HEK293T (cell line): ENCODE data around the gene HDAC5.

Experiments
- CTCF ChIA-PET: fragments of 350-600 bp; formaldehyde crosslinking; extraction: SDS; loops from one replicate; lab custom pipeline; 2021; ENCODE audit warnings: antibody characterized with exemption, inconsistent platforms; lab: Yijun Ruan, JAX
- POLR2A ChIA-PET: fragments of 350-600 bp; formaldehyde crosslinking; extraction: SDS; loops from one replicate; lab custom pipeline; 2020; ENCODE audit warnings: antibody characterized with exemption, inconsistent platforms; lab: Yijun Ruan, JAX
- DNase-seq: peaks from one replicate; pipeline ENCODE4 v3.0.0; 2012; ENCODE audit warnings: mixed read lengths; ENCODE audit errors: extremely low spot score
- ARNT ChIP-seq: fragments of 450-650 bp; IDR thresholded peaks from 2 replicates; pipeline ENCODE4 v1.6.1; 2017; ENCODE audit warnings: mild to moderate bottlenecking
- BHLHE40 ChIP-seq: fragments of 450-650 bp; IDR thresholded peaks from 2 replicates; pipeline ENCODE4 v1.6.1; 2016; ENCODE audit warnings: mild to moderate bottlenecking, moderate library complexity, borderline replicate concordance
- CTBP1 ChIP-seq: fragments of 450-650 bp; IDR thresholded peaks from 2 replicates; pipeline ENCODE4 v1.6.1; 2016; ENCODE audit warnings: borderline replicate concordance
- ELF4 ChIP-seq: fragments of 450-650 bp; IDR thresholded peaks from 2 replicates; pipeline ENCODE4 v1.6.1; 2017; ENCODE audit warnings: antibody characterized with exemption
- FOXA1 ChIP-seq: fragments of 450-650 bp; IDR thresholded peaks from 2 replicates; pipeline ENCODE4 v1.6.1; 2016; ENCODE audit warnings: mild to moderate bottlenecking
- FOXK2 ChIP-seq: fragments of 450-650 bp; IDR thresholded peaks from 2 replicates; pipeline ENCODE4 v1.6.1; 2016; ENCODE audit warnings: mild to moderate bottlenecking
- FOXM1 ChIP-seq: fragments of 450-650 bp; IDR thresholded peaks from 2 replicates; pipeline ENCODE4 v1.6.1; 2017; ENCODE audit warnings: mild to moderate bottlenecking, borderline replicate concordance
- HDGF ChIP-seq: fragments of 450-650 bp; IDR thresholded peaks from 2 replicates; pipeline ENCODE4 v1.6.1; 2017; ENCODE audit warnings: antibody characterized with exemption, borderline replicate concordance
- L3MBTL2 ChIP-seq: fragments of 450-650 bp; conservative IDR thresholded peaks from 2 replicates; pipeline ENCODE4 v1.6.1; 2016; ENCODE audit warnings: mild to moderate bottlenecking
- LEF1 ChIP-seq: fragments of 450-650 bp; IDR thresholded peaks from 2 replicates; pipeline ENCODE4 v1.6.1; 2017; ENCODE audit warnings: mild to moderate bottlenecking, borderline replicate concordance
- NFRKB ChIP-seq: fragments of 450-650 bp; IDR thresholded peaks from 2 replicates; pipeline ENCODE4 v1.6.1; 2016; ENCODE audit warnings: mild to moderate bottlenecking, moderate library complexity
- PKNOX1 ChIP-seq: fragments of 450-650 bp; IDR thresholded peaks from 2 replicates; pipeline ENCODE4 v1.6.1; 2016
- SP1 ChIP-seq: fragments of 450-650 bp; IDR thresholded peaks from 2 replicates; pipeline ENCODE4 v1.6.1; 2017
- SUZ12 ChIP-seq: fragments of 450-650 bp; IDR thresholded peaks from 2 replicates; pipeline ENCODE4 v1.6.1; 2016; ENCODE audit warnings: mild to moderate bottlenecking
- TARDBP ChIP-seq: fragments of 450-650 bp; IDR thresholded peaks from 2 replicates; pipeline ENCODE4 v1.6.1; 2016
- ZNF384 ChIP-seq: fragments of 450-650 bp; IDR thresholded peaks from 2 replicates; pipeline ENCODE4 v1.6.1; 2016

Gene HDAC5

GRCh38 chr17:44065668-44066203 is 57.7 kb downstream of the HDAC5 start:
- no peak for DNase-seq
- POLR2A ChIA-PET: interaction anchor here (0.7 to 2.5 kb wide), 21 partner anchors 9 to 122 kb away, joined by 3 to 14 read pairs (median 4); partner anchors contain the start of gene HDAC5
- TF ChIP-seq NFRKB: no peak
- no peak for TF ChIP-seq FOXM1
- no peak for TF ChIP-seq ARNT
- no peak for TF ChIP-seq FOXK2
- no peak for TF ChIP-seq LEF1
- no peak for TF ChIP-seq BHLHE40
- no peak for TF ChIP-seq ZNF384
- no peak for TF ChIP-seq SUZ12
- TF ChIP-seq SP1: no peak
- no peak for TF ChIP-seq TARDBP
- no peak for TF ChIP-seq FOXA1
- TF ChIP-seq CTBP1: no peak
- no peak for TF ChIP-seq PKNOX1
- no peak for TF ChIP-seq ELF4
- TF ChIP-seq L3MBTL2: no peak; the same call in 1 of the 2 replicates
- TF ChIP-seq HDGF: no peak
- CTCF ChIA-PET: interaction anchor here (0.7 to 1.2 kb wide), 3 partner anchors 43 to 70 kb away, joined by 3 to 4 read pairs (median 4); no protein-coding TSS in a partner anchor

GRCh38 chr17:44063704-44064639 is 59.5 kb downstream of the HDAC5 start:
- ChIA-PET POLR2A (no interaction called here), CTCF (interaction anchor here (1.1 kb wide), 1 partner anchor 105 kb away, joined by 3 read pairs; no protein-coding TSS in a partner anchor)
- no peak for DNase-seq
- TF ChIP-seq FOXM1: no peak
- no peak for TF ChIP-seq SP1
- TF ChIP-seq ELF4: no peak
- no peak for TF ChIP-seq ARNT
- TF ChIP-seq TARDBP: no peak
- TF ChIP-seq PKNOX1: no peak
- no peak for TF ChIP-seq HDGF
- TF ChIP-seq CTBP1: no peak
- no peak for TF ChIP-seq L3MBTL2
- no peak; the same call in 1 of the 2 replicates for TF ChIP-seq ZNF384
- TF ChIP-seq BHLHE40: no peak
- no peak for TF ChIP-seq FOXK2
- TF ChIP-seq SUZ12: no peak
- TF ChIP-seq FOXA1: no peak
- no peak for TF ChIP-seq NFRKB
- TF ChIP-seq LEF1: no peak

- no peak for DNase-seq
- no peak for TF ChIP-seq TARDBP
- no peak for TF ChIP-seq CTBP1
- no peak for TF ChIP-seq FOXK2
- TF ChIP-seq ZNF384: no peak
- TF ChIP-seq FOXM1: no peak
- TF ChIP-seq FOXA1: no peak
- TF ChIP-seq ELF4: no peak
- no peak for TF ChIP-seq HDGF
- no peak for TF ChIP-seq SP1
- no peak for TF ChIP-seq LEF1
- no peak for TF ChIP-seq L3MBTL2
- TF ChIP-seq ARNT: no peak
- TF ChIP-seq NFRKB: no peak
- no peak for TF ChIP-seq PKNOX1
- CTCF ChIA-PET: no interaction called here
- POLR2A ChIA-PET: no interaction called here
Observed at GRCh38 chr17:44062871-44063270, 60.6 kb downstream of the HDAC5 start.

- DNase-seq: no peak
- TF ChIP-seq ZNF384: no peak
- TF ChIP-seq PKNOX1: no peak
- TF ChIP-seq HDGF: no peak
- no peak for TF ChIP-seq BHLHE40
- no peak for TF ChIP-seq FOXA1
- no peak for TF ChIP-seq SP1
- TF ChIP-seq L3MBTL2: no peak
- TF ChIP-seq CTBP1: no peak
- TF ChIP-seq LEF1: no peak
- no peak for TF ChIP-seq SUZ12
- no peak for TF ChIP-seq NFRKB
- no peak for TF ChIP-seq FOXM1
- no peak for TF ChIP-seq TARDBP
- no peak for TF ChIP-seq ELF4
- no peak for TF ChIP-seq FOXK2
- no peak for TF ChIP-seq ARNT
- ChIA-PET POLR2A (interaction anchor here (1.3 kb wide), 1 partner anchor 9 kb away, joined by 4 read pairs; the partner anchor contains the start of gene G6PC3), CTCF (interaction anchor here (0.7 kb wide), 1 partner anchor 184 kb away, joined by 3 read pairs; no protein-coding TSS in a partner anchor)
Observed at GRCh38 chr17:44061446-44061845, 62.0 kb downstream of the HDAC5 start.
